ENCODE data around the gene TRA2B.

Gene TRA2B

DNA sequence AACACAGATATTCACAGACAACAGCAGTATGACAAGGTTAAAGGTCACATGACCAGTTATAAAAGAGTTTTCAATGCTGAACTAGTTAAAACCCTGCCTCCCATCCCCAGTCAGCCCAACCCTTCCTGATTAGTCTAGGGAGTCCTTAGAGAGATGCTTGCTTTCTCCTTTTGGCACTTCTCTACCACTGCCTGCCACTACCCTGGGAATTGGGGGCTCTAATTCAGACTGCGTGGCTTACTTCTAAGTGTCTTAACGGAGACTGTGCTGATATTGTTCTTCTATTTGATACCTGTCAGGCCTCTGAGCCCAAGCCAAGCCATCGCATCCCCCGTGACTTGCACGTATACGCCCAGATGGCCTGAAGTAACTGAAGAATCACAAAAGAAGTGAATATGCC is 11.7 kb upstream of the TRA2B start:
- no peak for DNase-seq

DNA sequence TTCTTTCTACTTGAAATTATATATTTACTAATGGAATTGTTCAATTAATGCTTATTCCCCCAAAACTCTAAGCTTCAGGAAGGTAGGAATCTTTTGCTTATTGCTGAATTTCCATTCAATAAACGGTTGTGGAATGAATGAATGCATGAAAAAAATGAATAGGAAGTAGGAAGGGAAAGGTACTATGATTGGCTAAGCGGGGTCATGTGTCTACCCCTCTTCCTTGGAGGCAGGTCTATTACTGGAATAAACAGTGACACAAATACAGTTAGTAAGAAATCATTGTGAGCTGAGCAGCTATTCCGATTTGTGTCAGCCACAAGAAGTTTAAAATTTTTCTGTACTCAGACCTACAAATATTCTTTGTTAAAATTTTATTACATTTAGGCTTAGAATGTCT is 10.5 kb upstream of the TRA2B start:
- DNase-seq: no peak

DNA sequence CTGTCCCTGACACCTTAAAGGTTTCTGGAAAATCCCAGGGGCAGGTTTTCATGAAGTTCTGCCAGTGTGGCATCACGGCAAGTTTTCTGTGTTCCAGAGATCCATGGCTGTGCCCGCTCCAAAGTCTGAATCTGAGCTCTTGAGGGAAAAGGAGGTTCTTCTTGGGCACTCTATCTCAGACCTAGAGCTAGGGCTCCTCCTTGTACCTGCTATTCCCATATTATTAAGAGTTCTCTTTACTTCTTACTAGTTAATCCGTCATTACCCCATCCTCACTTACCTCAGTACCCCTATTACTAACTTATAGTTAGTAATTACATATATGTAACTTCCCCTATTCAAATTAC is 5.9 kb upstream of the TRA2B start:
- DNase-seq: no peak

DNA sequence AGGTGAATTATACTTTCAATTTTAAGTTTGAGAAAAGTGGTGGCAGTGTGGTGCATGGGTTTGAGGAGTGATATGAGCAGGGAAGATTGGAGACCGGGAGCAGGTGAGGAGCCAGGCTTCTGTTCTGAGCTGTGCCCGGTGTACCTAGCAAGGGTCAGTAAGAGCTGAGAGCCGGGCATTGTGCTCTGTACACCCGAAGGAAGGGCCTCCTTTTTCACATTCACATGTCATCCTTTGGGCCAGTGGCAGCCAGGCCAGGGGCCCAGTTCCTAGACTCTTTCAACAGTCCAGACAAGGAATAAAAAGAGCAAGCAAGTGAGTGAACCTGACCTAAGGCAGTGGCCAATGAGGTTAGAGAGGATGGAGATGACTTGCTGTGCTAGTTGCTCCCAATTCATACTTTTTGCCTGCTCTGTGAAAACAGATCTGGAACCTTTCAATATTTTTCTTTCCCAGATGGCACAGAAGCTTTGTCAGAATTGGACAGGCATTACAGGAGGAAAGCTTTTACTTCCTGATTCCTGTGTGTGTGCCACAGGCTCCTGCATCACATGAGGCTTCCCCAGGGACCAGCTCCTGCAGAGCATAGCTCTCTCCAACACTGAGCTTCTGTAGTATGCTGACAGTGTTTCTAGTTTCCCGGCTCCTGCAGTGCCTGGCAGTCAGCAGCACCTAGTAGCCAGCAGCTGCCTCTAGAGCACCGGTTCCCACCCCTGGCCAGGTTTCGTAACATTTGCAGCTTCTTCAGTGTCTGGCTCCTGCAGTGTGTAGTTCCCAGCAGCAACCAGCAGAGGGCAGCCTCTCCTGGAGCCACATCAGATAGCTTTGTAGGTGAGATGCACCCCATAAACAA is 5.3 kb upstream of the TRA2B start:
- peak; percentile 81 for DNase-seq

DNA sequence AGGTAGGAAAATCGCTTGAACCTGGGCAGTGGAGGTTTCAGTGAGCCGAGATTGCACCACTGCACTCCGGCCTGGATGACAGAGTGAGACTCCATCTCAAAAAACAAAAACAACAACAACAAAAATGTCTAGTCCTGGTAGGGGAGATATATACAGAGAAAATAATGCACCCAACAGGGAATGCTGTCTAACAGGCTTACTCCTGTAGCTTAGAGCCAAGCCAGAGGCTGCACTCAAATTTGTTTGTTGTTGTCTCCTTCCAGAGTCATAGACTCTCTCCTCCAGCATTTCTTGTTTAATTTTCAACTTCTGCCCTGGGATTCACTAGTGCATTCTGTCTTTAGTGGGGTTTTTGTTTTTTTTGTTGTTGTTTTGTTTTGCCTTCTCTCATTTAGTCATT is 4.6 kb upstream of the TRA2B start:
- DNase-seq: no peak

DNA sequence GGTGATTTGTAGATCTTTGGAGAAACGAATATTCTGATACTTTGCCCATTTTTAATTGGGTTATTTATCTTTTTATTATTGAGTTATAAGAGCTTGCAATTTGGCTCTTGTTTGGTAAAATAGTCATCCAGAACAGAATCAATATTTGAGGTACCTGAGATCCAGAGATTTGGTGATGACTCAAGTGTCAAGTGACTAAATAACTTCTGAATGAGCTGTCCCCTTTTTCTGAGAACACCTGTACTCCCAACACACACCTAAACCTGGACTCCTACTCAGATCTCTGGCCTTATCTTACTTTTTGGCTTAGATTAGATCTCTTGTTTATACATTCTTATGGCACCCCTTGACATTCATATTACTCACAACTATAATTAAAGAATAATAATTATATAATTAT is 3.1 kb upstream of the TRA2B start:
- DNase-seq: no peak

DNA sequence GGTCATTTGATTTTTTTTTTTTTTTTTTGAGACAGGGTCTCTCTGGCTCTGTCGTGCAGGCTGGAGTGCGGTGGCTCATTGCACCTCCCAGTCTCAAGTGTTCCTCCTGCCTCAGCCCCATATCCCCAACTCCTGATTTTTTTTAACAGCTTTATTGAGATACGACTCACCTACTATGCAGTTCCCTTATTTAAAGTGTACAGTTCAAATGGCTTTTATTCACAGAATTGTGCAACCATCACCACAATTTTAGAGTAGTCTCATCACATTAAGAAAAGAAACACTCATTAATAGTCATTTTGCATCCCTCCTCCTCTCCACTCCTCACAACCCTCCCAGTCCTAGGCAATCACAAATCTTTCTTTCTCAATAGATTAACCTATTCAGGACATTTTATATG is 1.9 kb upstream of the TRA2B start:
- DNase-seq: peak; percentile 37

DNA sequence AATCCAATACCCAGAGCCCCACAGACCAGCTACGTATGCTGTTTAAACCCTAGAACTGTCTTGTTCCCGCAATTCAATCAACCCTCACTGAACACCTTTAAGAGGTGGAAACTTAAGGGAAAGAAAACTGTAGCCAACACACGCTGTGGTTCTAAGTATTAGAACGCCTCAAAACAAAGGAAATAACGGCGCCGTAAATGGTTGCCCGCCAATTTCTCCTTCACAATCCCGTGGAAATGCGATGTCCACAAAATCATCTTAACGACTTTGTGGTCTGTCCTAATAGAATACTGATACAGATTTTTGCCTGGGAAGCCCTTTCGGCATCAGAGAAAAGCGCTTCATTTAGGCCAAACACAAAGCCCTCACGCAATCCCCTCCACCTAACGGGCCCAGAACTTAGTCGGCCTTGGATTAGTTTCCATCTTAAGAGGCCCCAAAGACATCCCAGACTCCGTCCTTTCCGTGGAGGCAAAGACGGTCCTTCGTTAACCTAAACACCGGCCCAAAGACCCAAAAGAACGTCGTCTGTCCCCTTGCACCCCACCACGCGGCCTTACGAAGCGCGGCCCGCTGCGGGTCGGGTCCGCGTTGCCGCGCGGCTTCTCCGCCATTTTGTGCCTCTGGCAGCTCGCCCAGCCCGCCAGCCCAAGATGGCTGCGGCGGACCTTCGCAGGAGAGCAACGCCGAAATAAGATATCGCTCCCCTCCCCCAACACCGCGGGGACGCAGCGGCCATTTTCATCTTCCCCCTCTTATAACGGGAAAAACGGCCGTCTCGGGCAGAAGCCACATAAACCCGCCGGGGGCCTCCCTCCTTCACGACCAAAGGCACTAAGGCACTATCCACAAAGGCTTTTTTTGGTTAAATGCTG is 763 bp downstream of the TRA2B start:
- peak; percentile 88 for DNase-seq

DNA sequence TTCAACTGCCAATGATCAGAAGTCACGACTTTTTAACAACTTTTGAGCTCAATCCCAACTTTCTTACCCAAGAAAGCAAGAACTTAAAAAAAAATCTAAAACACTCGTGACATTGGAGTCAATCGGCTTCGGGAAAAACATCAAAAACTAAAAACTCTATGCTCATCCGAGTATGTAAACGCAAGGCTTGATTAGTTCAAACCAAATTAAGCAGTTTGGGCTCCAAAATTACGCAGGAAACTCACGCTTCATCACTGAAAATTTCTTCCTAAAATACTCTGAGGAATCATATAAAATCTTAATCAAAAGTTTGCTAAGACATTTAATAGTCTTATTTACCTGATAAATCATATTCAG is 1.6 kb downstream of the TRA2B start:
- DNase-seq: no peak

DNA sequence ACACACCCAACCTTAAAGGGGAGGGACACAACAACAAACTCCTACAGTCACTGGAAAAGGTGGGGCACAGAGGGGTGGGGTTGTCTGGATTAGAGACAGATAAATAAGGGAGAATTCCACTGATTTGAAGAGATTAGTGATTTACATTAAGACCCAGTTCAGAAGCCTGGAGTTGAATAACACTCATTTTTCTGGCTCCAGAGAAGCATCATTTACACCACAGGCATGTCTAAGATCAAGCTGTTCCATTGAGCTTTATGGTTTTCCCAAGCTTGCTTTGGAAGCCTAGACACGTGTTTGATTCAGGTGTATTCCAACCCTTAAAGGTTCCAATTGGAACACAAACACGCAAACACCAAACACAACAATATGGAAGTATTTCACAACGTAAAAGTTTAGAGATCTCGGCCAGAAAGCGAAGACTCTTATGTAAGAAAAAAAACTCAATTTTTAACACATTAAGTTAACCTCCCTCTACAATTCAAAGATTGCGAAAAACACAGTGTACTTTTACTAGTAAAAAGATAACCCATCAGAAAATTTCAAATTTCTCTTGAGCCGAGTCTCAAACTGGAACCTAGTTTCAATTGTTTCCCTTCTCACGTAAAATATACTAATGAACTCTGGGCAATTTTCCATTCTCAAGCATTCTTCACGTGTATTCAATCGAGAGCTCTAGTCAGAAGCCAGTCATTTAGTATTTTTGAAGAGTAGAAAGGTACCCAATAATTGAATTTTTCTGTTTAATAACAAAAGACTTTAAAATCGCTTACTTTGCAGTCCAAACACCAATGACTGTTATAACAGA is 2.1 kb downstream of the TRA2B start:
- DNase-seq: no peak

DNA sequence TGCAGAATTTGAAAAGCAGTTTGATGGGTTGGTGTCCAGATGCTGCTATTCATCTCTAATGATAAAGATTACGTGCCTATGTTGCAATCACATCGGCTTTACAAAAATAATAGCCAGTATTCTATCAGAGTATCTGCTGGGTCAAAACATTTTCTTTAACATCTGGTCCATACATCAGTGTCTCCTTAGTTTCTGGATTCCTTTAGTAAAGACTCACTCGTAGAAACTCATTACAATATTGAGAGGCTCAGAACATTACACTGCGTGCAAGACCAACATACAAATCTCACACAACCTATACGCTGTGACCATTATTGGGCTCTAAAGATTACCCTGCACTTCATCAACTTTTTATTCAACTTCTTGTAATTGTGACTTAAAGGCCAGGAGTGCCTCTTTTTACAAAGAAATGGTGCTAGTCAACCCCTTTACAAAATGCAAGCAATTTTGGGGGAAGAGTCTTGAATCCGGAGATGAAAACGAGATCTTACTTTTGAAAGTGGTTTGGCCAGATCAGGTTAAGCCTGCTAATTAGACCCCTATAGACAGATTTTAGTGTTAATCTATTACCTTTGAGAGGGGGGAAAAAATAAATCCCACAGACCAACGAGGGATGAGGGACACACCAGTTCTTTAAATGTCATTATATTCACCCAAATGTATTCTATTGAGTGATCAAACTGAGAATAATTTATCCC is 2.9 kb downstream of the TRA2B start:
- DNase-seq: no peak

DNA sequence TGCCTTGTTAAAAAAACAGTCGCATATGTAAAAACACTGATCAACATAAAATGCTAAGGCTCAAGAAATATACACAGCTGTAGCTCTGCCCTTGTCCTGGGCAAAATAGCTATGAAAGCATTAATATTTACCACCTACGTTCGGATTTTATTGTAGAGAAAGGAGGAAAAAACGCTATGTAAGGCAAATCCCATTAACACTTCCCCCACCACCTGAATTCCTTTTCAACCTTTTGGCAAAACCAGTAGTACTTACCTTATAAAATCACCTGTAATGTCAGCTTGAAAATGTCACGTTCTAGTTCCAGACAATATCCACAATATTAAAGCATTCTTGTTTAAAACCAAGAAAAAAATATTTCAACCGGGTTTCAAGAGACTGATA is 3.6 kb downstream of the TRA2B start:
- DNase-seq: no peak

DNA sequence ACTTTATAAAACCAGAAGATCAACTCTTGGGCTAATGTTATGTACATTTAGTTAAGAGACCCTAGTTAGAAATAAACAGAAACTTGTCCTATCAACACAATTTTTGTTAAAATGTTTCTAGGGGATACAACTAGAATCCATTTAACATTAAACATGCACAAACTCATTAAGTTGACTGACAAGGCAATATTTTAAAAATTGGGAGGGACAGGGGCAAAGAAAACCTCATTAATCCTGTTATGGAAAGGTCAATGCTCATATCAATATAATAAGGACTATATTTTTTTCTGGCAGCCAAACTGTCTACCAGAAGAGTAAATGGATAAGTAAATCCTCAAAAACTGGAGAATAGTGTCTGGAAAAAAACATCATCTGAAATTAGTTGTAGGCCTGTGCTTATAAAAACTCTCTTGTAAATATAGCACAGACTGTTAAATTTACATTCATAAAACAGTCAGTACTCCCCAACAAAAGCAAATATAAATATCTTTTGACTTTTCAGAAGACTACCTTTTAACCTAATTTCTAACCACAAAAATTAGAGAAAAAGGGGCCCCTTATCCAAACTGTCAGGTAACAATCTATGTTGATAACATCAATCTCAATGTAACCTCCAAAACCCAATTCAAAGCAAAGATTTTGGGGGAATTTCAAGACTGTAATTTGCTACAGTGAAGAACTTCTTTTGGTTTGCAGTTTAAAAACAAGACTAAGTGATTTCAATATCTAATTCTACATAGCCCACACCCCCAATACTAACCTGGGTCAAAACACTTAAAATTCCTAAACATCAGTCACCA is 4.2 kb downstream of the TRA2B start:
- no peak for DNase-seq

DNA sequence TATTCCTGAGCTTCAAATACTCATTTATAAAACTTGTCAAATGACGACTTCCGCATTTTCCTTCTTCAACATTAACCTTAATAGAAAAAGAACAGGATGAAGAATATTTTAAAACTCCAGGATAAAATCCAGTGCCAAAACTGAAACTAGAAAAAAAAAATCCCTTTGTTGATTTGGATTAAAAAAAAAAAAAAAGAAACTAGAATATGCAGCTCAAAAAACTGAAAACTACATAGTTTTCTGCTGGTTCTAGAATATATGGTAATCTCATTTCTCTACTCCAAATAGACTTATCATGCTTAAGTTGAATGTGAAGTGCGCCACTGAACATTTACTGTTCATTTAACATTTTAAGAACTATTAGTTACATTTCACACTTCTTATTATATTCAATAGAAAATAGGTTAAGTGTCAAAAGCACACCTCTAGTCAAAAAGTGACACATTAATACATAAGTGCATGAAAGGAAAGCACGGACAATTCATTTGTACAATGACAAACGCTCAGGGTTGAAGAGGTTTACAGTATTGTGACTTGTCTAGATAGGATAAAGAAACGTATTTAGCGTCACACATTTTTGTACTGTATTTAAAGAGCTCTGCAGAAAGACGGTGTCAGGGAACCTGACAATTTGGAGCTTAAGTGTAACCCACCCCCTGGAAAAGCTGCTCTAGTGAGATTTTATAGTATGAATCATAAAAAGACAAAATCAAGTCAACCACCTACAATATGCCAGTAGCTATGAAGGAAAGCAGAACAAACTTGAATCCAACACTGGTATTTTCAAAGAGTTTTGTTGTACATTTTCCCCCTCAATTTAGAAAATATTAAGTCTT is 5.8 kb downstream of the TRA2B start:
- peak; percentile 37 for DNase-seq

DNA sequence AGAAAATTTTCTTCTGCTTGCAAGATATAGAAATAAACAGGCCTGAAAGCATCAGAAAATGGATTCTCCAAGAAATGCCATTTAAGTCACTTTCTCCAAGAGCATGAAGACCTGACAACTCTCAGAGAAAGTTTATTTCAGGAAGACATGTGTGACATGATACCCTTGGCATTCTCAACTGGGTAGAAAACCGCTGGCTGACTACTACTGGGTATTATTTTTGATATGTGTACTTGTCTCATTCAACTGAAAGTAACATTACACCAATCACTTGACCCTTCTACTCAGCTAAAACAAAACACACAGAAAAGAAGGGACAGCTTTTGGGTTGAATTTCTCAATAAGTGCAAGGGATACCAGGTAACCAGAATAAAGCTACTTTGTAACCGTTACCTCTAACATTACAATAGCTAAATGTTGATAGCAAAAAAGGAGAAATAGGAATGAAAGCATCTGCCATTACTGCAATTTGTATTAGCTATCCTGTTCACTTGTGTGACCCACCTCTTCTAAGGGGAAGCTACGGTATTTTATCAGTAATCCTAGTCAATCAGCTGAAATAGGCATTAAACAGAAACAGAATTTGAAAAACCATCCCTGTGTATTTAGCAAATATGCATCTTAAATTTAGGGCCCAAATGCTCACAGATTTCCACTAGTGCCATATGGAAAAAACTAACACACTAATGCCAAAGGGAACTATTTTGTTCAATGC is 7.3 kb downstream of the TRA2B start:
- no peak for DNase-seq

DNA sequence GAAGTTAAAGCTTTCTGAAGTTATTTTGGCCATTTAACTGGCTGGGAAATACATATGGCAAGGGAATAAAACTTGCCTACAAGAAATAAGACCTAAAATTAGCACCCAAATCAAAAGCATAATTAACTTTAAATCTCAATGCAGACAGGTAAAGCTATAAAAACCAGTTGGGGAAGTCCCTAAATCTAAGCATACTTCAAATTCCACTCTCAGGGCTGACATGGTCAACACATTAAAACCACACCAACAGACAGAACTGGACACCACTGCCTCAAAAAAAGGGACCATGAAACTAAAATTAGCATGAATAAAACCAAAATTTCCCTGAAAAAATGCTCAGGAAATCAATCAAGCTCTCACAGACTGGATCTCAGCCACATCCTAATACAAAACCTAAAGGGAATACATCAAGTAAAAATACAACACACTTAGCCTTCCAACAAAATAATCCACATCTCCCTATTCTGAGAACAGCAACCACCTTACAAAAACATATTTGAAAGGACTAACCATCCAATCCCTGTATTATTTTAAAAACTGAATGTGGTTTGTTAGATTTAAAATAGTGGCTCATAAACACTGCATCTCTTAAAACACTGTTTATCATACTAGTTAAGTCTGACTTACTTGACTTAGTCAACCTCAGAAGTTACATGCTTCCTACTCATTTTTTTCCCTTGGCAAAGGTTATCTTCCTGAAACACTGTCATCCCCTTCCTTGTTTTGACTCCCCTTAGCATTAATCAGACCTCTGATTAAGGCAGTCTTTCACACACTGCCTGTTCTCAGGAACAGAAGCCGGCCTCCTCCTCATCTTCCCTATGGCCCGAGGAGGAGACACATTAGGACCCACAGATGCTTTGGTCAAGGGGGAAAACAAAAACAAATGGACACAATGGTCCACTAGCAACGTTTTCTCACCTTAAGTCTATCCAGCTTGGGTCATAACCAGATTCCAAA is 8.3 kb downstream of the TRA2B start:
- DNase-seq: peak; percentile 49

DNA sequence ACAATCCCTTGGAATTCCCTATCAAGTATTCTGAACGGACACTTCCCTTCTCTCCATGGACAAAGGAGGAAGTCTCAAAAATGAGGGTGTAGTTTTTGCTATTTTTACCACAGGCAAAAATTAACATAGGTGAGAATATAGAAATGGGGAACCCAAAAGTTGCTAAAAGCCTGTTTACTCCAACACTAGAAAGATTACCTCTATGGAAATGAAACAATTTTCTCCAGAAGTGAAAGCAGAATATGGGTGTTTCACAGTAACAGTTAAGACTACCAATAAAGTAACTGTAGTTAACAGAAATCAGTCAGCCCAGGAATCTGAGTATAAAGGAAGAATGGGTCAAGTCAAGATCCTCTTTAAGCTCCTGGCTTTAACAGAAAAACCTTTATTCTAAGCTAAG is 9.3 kb downstream of the TRA2B start:
- peak; percentile 55 for DNase-seq

DNA sequence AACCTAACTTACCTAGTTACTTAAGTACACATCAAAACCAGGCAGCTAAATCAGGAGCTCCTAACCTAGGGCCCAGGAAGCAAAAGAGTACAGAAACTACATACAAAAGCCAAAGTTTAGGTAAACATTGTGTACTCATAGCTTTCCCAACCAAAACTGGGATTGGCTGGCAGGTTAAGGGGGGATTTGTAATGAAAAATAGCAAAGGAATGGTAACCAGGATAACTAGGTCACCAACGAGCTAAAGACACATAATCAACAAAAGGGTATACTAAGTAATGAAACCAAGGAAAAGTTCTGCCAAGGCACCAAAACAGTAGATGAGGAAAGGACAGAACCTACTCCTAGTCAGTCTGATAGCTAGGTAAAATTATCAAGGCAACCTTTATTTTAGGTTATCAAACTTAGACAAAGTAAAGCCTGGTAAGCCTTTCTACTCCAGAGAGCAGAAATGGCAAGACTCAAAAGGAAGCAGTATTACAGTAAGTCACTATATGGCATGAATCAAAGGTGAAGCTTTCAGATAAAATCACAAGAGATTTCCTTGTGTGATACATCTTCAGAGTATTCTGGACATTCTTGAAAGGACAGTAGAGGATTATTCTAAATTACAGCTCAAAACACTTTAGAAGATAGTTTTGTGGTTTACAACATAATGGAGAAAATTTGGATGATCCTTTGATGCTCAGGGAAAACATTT is 10.2 kb downstream of the TRA2B start:
- DNase-seq: no peak

DNA sequence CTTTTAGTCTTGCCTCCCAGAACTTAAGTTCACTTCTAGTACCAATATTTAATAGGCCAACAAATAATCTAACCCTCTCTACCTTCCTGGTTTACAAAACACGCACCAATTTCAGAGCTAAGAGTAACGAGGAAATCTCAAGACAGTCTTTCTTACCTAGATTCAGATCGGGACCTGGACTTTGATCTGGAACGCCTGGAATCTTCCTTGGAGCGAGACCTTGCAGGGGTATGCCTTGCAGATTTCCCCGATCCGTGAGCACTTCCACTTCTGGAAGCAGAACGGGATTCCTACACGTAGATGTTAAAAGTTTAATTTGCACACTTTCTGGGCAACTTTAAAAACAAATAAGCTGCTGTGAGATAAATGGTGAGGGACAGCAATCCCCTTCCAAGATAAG is 11.4 kb downstream of the TRA2B start:
- DNase-seq: no peak
